ENCODE results near the gene SOD2. TPM values are rescaled to one million over a fixed set of nuclear protein-coding genes. Genes with fewer than 3 reads are reported as not detected.
"Not testable (repeated sequence)": the region's sequence is repeated elsewhere in the genome, so short reads cannot be mapped to it uniquely, and the experiment has no call there.

The SOD2 gene
- total RNA-seq, 1 experiment from 2014 or later, result 180 TPM

- H3K4me1 ChIP-seq (ENCODE audit: control insufficient read depth, insufficient read depth, low read length), result peaks cover 30% of the 10 kb centered on the region
- H3K27me3 ChIP-seq (ENCODE audit: control insufficient read depth, insufficient read depth, low read length), result no peaks in the 10 kb centered on the region
- POLR2A ChIA-PET, result interaction anchor here (0.9 to 1.8 kb wide), 5 partner anchors 27 to 516 kb away, joined by 3 to 11 read pairs (median 4); partner anchors contain the start of genes ACAT2, MRPL18 and SOD2
- CTCF ChIA-PET, result no interaction called here
- no peaks in the 10 kb centered on the region for H3K9me3 ChIP-seq (ENCODE audit: control insufficient read depth, insufficient read depth, low read depth, low read length)
- DNase-seq (ENCODE audit: low read depth, low spot score) (no peak), ATAC-seq (peak; percentile 48)
- peaks cover 19% of the 10 kb centered on the region for H3K36me3 ChIP-seq (ENCODE audit: control insufficient read depth, insufficient read depth, low read length)
- TSS peak; percentile 85 for BruUV-seq (replicated peaks)
- TF ChIP-seq TCF7L2 (IDR thresholded peaks at IDR 0.05; ENCODE audit: low read depth, low read length) (no peak), SIN3A (IDR thresholded peaks at IDR 0.05; ENCODE audit: borderline replicate concordance, insufficient read depth, low read depth, low read length) (no peak), POLR2AphosphoS5 (IDR thresholded peaks at IDR 0.05; ENCODE audit: low read depth, low read length) (no peak), REST (IDR thresholded peaks at IDR 0.05; ENCODE audit: insufficient read depth in 1 of 2, low read depth in 2 of 2, low read length in 1 of 2) (no peak; a peak in 1 of 4 replicates), CTCF (IDR thresholded peaks at IDR 0.05) (no peak)
- in situ Hi-C loops (cut with HindIII; ENCODE audit: low pct_unique_long_range_greater_than_20kb, low sequenced_read_pairs), result no loop called here
- intact Hi-C loops (cut with micrococcal nuclease; ENCODE audit: unreplicated experiment), result loop anchor here (5.0 kb wide), 1 partner anchor 34 kb away; the partner anchor contains the start of gene SOD2
- H3K27ac ChIP-seq (ENCODE audit: low read length), result peak overlapping the region; percentile 100
- H3K4me3 ChIP-seq (ENCODE audit: low read depth in 2 of 2, low read length in 2 of 2), result peak overlapping the region; percentile 85 to 96
Measured at GRCh38 chr6:159726255-159726917, 33.3 kb upstream of the SOD2 start.

GRCh38 chr6:159725208-159725607 lies 32.2 kb upstream of the SOD2 start:
- CTCF ChIA-PET; BruUV-seq (replicated peaks); in situ Hi-C loops (cut with HindIII; ENCODE audit: low pct_unique_long_range_greater_than_20kb, low sequenced_read_pairs); H3K4me3 ChIP-seq (ENCODE audit: low read depth in 2 of 2, low read length in 2 of 2); H3K27me3 ChIP-seq (ENCODE audit: control insufficient read depth, insufficient read depth, low read length); POLR2A ChIA-PET; DNase-seq (ENCODE audit: low read depth, low spot score); ATAC-seq; H3K27ac ChIP-seq (ENCODE audit: low read length); H3K9me3 ChIP-seq (ENCODE audit: control insufficient read depth, insufficient read depth, low read depth, low read length): not testable (repeated sequence)
- intact Hi-C loops (cut with micrococcal nuclease; ENCODE audit: unreplicated experiment), result loop anchor here (5.0 kb wide), 1 partner anchor 33 kb away; the partner anchor contains the start of gene SOD2
- peaks cover 20% of the 10 kb centered on the region for H3K4me1 ChIP-seq (ENCODE audit: control insufficient read depth, insufficient read depth, low read length)
- H3K36me3 ChIP-seq (ENCODE audit: control insufficient read depth, insufficient read depth, low read length), result peaks cover 16% of the 10 kb centered on the region

- no peaks in the 10 kb centered on the region for H3K27me3 ChIP-seq (ENCODE audit: control insufficient read depth, insufficient read depth, low read length)
- peaks cover 15% of the 10 kb centered on the region for H3K36me3 ChIP-seq (ENCODE audit: control insufficient read depth, insufficient read depth, low read length)
- H3K9me3 ChIP-seq (ENCODE audit: control insufficient read depth, insufficient read depth, low read depth, low read length), result no peaks in the 10 kb centered on the region
- peaks cover 16% of the 10 kb centered on the region for H3K4me1 ChIP-seq (ENCODE audit: control insufficient read depth, insufficient read depth, low read length)
- TF ChIP-seq REST (IDR thresholded peaks at IDR 0.05; ENCODE audit: insufficient read depth in 1 of 2, low read depth in 2 of 2, low read length in 1 of 2) (no peak), SIN3A (IDR thresholded peaks at IDR 0.05; ENCODE audit: borderline replicate concordance, insufficient read depth, low read depth, low read length) (no peak), POLR2AphosphoS5 (IDR thresholded peaks at IDR 0.05; ENCODE audit: low read depth, low read length) (no peak), CTCF (IDR thresholded peaks at IDR 0.05) (no peak), TCF7L2 (IDR thresholded peaks at IDR 0.05; ENCODE audit: low read depth, low read length) (no peak)
- ChIA-PET CTCF (no interaction called here), POLR2A (no interaction called here)
- BruUV-seq (replicated peaks), result no TSS peak
- in situ Hi-C loops (cut with HindIII; ENCODE audit: low pct_unique_long_range_greater_than_20kb, low sequenced_read_pairs), result no loop called here
- no peak for DNase-seq (ENCODE audit: low read depth, low spot score)
- no peak overlapping the region for H3K27ac ChIP-seq (ENCODE audit: low read length)
- H3K4me3 ChIP-seq (ENCODE audit: low read depth in 2 of 2, low read length in 2 of 2), result no peak overlapping the region
- ATAC-seq, result no peak
- intact Hi-C loops (cut with micrococcal nuclease; ENCODE audit: unreplicated experiment), result loop anchor here (5.0 kb wide), 1 partner anchor 32 kb away; the partner anchor contains the start of gene SOD2
Measured at GRCh38 chr6:159724778-159725177, 31.7 kb upstream of the SOD2 start.
